ENCODE measurements around the gene ARHGAP23. TPM values are rescaled to one million over a fixed set of nuclear protein-coding genes. Genes with fewer than 3 reads are reported as not detected.
"Not testable (repeated sequence)": the region's sequence is repeated elsewhere in the genome, so short reads cannot be mapped to it uniquely, and the experiment has no call there.

Gene ARHGAP23
- polyA plus RNA-seq, 1 donor from 2014 or later: 1.6 TPM

GRCh38 chr17:38469875-38470274, 41.6 kb downstream of the ARHGAP23 start:
- Histone ChIP-seq H3K27ac (ENCODE audit: low read length) (no peak overlapping the region), H3K4me2 (ENCODE audit: low read length) (no peak overlapping the region), H3F3A (ENCODE audit: insufficient read depth, low read length, poor library complexity, severe bottlenecking) (no peaks in the 10 kb centered on the region), H3K9me3 (ENCODE audit: low read length) (no peaks in the 10 kb centered on the region), H3K27me3 (ENCODE audit: insufficient read depth, low read depth, low read length) (no peaks in the 10 kb centered on the region), H4K20me1 (ENCODE audit: insufficient read depth) (no peaks in the 10 kb centered on the region), H3K9ac (ENCODE audit: low read length) (no peak overlapping the region), H2AFZ (ENCODE audit: low read depth, low read length) (no peak overlapping the region), H3K4me3 (ENCODE audit: low read length) (no peak overlapping the region), H3K36me3 (ENCODE audit: insufficient read depth, low read length) (no peaks in the 10 kb centered on the region), H3K79me2 (replicated peaks; ENCODE audit: insufficient read depth, low read length) (no peaks in the 10 kb centered on the region), H3K9me2 (ENCODE audit: insufficient read depth, low read length) (no peaks in the 10 kb centered on the region)
- TF ChIP-seq MXI1 (conservative IDR thresholded peaks at IDR 0.05; ENCODE audit: poor library complexity, severe bottlenecking) (no peak), SMC3 (conservative IDR thresholded peaks at IDR 0.05; ENCODE audit: poor library complexity) (no peak), TAF1 (IDR thresholded peaks at IDR 0.05; ENCODE audit: low read depth) (no peak), EZH2 (IDR thresholded peaks at IDR 0.05; ENCODE audit: borderline replicate concordance, insufficient read depth, low read length, poor library complexity, severe bottlenecking) (no peak), EP300 (conservative IDR thresholded peaks at IDR 0.05; ENCODE audit: poor library complexity, severe bottlenecking) (no peak), RAD21 (conservative IDR thresholded peaks at IDR 0.05) (no peak), POLR2AphosphoS5 (IDR thresholded peaks at IDR 0.05) (no peak)
- TF ChIP-seq, protein P1, sequence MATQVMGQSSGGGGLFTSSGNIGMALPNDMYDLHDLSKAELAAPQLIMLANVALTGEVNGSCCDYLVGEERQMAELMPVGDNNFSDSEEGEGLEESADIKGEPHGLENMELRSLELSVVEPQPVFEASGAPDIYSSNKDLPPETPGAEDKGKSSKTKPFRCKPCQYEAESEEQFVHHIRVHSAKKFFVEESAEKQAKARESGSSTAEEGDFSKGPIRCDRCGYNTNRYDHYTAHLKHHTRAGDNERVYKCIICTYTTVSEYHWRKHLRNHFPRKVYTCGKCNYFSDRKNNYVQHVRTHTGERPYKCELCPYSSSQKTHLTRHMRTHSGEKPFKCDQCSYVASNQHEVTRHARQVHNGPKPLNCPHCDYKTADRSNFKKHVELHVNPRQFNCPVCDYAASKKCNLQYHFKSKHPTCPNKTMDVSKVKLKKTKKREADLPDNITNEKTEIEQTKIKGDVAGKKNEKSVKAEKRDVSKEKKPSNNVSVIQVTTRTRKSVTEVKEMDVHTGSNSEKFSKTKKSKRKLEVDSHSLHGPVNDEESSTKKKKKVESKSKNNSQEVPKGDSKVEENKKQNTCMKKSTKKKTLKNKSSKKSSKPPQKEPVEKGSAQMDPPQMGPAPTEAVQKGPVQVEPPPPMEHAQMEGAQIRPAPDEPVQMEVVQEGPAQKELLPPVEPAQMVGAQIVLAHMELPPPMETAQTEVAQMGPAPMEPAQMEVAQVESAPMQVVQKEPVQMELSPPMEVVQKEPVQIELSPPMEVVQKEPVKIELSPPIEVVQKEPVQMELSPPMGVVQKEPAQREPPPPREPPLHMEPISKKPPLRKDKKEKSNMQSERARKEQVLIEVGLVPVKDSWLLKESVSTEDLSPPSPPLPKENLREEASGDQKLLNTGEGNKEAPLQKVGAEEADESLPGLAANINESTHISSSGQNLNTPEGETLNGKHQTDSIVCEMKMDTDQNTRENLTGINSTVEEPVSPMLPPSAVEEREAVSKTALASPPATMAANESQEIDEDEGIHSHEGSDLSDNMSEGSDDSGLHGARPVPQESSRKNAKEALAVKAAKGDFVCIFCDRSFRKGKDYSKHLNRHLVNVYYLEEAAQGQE (IDR thresholded peaks at IDR 0.05; ENCODE audit: borderline replicate concordance): no peak
- TF ChIP-seq, protein P2, sequence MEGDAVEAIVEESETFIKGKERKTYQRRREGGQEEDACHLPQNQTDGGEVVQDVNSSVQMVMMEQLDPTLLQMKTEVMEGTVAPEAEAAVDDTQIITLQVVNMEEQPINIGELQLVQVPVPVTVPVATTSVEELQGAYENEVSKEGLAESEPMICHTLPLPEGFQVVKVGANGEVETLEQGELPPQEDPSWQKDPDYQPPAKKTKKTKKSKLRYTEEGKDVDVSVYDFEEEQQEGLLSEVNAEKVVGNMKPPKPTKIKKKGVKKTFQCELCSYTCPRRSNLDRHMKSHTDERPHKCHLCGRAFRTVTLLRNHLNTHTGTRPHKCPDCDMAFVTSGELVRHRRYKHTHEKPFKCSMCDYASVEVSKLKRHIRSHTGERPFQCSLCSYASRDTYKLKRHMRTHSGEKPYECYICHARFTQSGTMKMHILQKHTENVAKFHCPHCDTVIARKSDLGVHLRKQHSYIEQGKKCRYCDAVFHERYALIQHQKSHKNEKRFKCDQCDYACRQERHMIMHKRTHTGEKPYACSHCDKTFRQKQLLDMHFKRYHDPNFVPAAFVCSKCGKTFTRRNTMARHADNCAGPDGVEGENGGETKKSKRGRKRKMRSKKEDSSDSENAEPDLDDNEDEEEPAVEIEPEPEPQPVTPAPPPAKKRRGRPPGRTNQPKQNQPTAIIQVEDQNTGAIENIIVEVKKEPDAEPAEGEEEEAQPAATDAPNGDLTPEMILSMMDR (IDR thresholded peaks at IDR 0.05; ENCODE audit: poor library complexity, severe bottlenecking): no peak

DNA sequence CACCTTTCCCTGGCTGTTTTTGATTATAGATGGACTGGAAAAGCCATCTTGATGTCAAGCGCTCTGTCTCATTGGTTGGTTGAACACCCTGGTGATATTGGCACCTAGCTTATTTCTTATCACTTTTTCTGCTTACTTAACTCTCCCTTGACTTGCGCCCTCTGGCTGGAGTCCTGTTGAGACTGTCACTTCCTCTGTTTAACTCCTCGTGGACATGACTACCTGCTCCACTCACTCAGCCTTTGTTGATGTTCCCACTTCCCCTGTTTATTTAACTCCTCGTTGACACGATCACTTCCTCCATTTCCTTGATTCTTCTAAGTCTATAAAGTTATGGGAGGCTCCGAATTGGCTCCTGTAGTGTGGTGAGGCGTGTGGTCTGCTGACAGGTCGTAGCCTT, 43.0 kb downstream of the ARHGAP23 start:
- H3K4me2 ChIP-seq (ENCODE audit: low read length); H3K4me3 ChIP-seq (ENCODE audit: low read length); H3K9me2 ChIP-seq (ENCODE audit: insufficient read depth, low read length); H3K36me3 ChIP-seq (ENCODE audit: insufficient read depth, low read length); H3K9ac ChIP-seq (ENCODE audit: low read length); H2AFZ ChIP-seq (ENCODE audit: low read depth, low read length); H4K20me1 ChIP-seq (ENCODE audit: insufficient read depth); H3K79me2 ChIP-seq (replicated peaks; ENCODE audit: insufficient read depth, low read length); H3K9me3 ChIP-seq (ENCODE audit: low read length); H3K27ac ChIP-seq (ENCODE audit: low read length); H3K27me3 ChIP-seq (ENCODE audit: insufficient read depth, low read depth, low read length); H3F3A ChIP-seq (ENCODE audit: insufficient read depth, low read length, poor library complexity, severe bottlenecking): not testable (repeated sequence)

DNA sequence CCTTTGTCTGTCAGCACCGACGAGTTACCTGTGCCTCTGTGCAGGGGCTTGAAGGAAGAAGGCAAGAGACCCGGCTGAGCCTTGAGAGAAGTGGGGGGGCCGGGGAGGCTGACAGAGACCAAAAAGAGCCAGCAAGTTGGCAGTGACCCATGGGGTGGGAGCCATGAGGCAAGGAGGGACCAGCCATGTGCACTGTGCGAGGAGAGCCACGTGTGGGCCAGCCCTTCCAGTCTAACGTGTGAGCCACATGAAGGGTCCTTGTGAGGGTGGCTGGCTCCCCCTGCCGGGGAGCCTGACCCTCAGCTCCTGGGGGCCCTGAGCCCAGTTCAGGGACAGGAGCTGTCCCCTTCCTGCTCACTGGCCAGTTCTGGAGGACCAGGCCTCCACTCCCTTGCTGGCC, 46.4 kb downstream of the ARHGAP23 start:
- H4K20me1 ChIP-seq (ENCODE audit: insufficient read depth); H3K9ac ChIP-seq (ENCODE audit: low read length); H3K27me3 ChIP-seq (ENCODE audit: insufficient read depth, low read depth, low read length); H3K9me3 ChIP-seq (ENCODE audit: low read length); H2AFZ ChIP-seq (ENCODE audit: low read depth, low read length); H3K36me3 ChIP-seq (ENCODE audit: insufficient read depth, low read length); H3K4me2 ChIP-seq (ENCODE audit: low read length); H3K27ac ChIP-seq (ENCODE audit: low read length); H3K4me3 ChIP-seq (ENCODE audit: low read length); H3K9me2 ChIP-seq (ENCODE audit: insufficient read depth, low read length); H3F3A ChIP-seq (ENCODE audit: insufficient read depth, low read length, poor library complexity, severe bottlenecking); H3K79me2 ChIP-seq (replicated peaks; ENCODE audit: insufficient read depth, low read length): not testable (repeated sequence)

Data from neural cell (in vitro differentiated cells).